GM06990 (cell line): Measurements from ENCODE around the gene EWSR1.

Source experiments
- DNase-seq: peaks from one replicate; pipeline ENCODE4 v3.0.0-alpha.2; 2011; ENCODE audit not compliant: insufficient read length; ENCODE audit errors: extremely low read depth
- H3K27me3 ChIP-seq: replicated peaks from 2 replicates; pipeline ENCODE4 v1.6.0; 2011; ENCODE audit warnings: low read length; ENCODE audit not compliant: control insufficient read depth, insufficient read depth
- H3K36me3 ChIP-seq: 2 replicates; pipeline ENCODE4 v1.5.1; 2011; ENCODE audit warnings: low read length; ENCODE audit not compliant: control insufficient read depth, insufficient read depth
- H3K4me3 ChIP-seq: replicated peaks from 2 replicates; pipeline ENCODE4 v1.5.1; 2011; ENCODE audit warnings: low read depth, mild to moderate bottlenecking, control low read depth, low read length
- TF ChIP-seq, protein P1 (sequence below): IDR thresholded peaks from 2 replicates; pipeline ENCODE4 v1.5.1; 2011; ENCODE audit warnings: low read length, control low read depth, mild to moderate bottlenecking, inconsistent platforms; ENCODE audit not compliant: insufficient read depth, poor library complexity, severe bottlenecking

EWSR1 gene

DNA sequence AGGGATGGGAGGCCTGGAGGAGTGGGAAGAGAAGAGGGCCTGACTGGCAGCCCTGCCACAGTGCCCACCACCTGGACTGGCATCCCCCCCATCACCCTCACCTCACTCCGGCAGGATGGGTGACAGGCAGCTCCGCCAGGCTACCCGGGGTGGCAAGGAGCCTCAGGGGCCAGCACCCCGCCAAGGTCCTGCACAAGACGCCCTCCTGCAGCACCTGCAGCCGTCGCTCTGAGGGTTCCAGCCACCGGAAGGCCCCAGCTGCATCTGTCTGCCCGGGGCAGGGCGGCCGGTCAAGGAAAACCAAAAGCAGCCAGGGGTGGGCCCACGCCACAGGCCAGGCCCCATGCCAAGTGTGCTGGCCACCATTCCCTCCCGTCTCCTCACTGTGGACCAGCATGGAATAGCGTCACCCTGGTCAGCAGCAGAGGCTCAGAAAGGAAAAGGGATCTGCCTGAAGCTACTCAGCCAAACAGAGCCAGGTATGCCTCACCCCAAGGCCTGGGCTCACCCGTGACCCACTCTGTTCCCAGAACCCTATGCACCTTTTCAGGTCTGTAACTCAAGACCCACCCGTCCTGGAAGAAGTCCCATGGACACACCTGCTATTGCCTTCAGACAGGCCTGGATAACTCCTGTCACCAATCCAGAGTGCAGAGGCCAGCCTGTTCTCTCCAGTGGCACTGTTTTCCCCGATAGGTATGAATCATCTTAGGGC lies 7.3 kb upstream of the EWSR1 start:
- TF ChIP-seq, protein P1, sequence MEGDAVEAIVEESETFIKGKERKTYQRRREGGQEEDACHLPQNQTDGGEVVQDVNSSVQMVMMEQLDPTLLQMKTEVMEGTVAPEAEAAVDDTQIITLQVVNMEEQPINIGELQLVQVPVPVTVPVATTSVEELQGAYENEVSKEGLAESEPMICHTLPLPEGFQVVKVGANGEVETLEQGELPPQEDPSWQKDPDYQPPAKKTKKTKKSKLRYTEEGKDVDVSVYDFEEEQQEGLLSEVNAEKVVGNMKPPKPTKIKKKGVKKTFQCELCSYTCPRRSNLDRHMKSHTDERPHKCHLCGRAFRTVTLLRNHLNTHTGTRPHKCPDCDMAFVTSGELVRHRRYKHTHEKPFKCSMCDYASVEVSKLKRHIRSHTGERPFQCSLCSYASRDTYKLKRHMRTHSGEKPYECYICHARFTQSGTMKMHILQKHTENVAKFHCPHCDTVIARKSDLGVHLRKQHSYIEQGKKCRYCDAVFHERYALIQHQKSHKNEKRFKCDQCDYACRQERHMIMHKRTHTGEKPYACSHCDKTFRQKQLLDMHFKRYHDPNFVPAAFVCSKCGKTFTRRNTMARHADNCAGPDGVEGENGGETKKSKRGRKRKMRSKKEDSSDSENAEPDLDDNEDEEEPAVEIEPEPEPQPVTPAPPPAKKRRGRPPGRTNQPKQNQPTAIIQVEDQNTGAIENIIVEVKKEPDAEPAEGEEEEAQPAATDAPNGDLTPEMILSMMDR: no peak
- no peak overlapping the region for H3K4me3 ChIP-seq
- peaks cover 11% of the 10 kb centered on the region for H3K36me3 ChIP-seq
- H3K27me3 ChIP-seq: no peaks in the 10 kb centered on the region
- no peak for DNase-seq

DNA sequence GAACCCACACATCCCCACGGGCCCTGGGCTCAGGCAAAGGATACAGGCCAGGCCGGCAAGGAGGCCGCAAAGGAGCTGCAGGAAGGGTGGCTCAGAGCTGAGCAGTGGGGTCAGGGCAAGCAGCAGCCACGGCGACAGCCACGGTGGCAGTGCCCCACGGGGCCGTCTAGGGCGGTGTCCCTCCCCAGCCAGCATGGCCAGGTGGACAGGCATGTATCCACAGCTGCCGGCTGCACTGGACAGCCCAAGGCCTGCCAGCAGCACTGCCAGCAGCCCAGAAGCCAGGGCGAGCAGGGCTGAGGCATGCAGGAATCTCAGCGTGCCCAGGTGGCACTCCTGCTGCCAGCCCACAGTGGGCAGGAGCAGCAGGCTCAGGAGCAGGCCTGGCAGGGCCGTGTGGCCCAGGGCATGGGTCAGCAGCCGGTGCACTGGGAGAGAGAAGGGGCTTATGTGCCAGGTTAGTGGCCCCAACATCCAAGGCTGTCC lies 4.2 kb upstream of the EWSR1 start:
- Histone ChIP-seq H3K36me3 (peaks cover 11% of the 10 kb centered on the region), H3K27me3 (no peaks in the 10 kb centered on the region), H3K4me3 (no peak overlapping the region)
- TF ChIP-seq, protein P1: no peak
- no peak for DNase-seq

GRCh38 chr22:29265305-29265704 lies 2.8 kb upstream of the EWSR1 start:
- H3K36me3 ChIP-seq: peaks cover 11% of the 10 kb centered on the region
- TF ChIP-seq, protein P1: no peak
- DNase-seq: no peak
- H3K27me3 ChIP-seq: no peaks in the 10 kb centered on the region
- no peak overlapping the region for H3K4me3 ChIP-seq

DNA sequence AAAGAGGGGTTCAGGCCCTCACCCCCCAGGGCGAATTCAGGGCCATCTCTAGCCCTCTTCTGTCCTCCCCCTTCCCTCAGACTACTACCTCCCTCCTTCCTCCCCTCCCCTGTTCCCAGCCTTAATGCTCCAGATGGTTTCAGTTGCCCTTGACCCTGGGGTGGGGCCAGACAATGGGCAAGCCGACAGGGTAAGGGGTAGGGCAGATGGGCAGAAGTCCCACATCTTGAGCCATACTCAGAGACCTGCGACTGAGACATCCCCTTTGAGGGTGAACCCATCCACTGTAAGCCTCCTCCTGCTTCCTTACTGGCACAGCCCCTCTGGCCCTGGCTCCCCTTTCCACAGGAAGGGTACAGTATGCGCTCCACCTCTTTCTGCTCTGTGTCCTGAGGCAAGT lies 2.1 kb upstream of the EWSR1 start:
- Histone ChIP-seq H3K4me3 (no peak overlapping the region; the same call in 1 of the 2 replicates), H3K27me3 (no peaks in the 10 kb centered on the region), H3K36me3 (peaks cover 11% of the 10 kb centered on the region)
- no peak for DNase-seq
- TF ChIP-seq, protein P1: no peak

DNA sequence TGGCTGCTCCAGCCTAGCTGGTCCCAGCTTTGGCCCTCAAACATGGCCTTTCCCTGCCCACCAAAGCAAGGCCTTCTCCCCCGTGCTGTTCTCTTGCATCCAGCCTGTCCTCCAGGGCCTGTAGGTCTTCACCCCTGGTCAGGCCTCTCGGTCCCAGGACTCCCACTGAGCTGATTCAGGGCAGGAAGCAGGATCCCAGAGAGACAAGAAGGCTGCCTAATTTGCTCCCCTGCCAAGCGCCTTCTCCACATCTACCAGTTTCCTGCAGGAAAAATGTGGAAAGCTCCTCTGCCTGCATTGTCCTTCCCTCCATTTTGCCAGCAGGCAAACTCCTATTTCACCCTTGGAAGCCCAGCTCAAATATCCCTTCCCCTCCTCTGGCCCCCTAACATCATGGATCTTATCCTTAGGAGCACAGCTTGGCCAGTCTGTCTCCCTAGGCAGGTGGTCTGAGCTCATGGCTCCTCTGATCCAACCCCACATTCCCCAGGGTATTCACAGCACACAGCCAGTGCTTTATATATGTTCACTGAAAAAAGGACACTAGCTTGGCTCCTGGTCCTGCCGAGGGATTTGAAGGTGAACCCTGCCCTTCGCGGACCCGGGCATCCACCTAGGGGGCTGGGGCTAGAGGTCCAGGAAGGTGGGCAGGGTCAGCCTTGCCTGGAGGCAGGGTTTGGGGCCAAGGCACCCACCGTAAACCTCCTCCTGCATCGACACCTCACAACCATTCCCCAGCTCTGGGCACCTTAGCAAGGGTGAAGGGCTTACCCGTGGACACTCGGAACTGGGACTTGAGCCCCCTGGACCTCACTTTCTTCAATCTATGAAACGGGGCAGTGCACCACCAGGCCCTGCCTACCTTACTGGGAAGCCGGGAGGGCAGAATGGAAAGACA lies 1.3 kb upstream of the EWSR1 start:
- Histone ChIP-seq H3K36me3 (peaks cover 11% of the 10 kb centered on the region), H3K4me3 (peak overlapping the region; percentile 98), H3K27me3 (no peaks in the 10 kb centered on the region)
- DNase-seq: no peak
- TF ChIP-seq, protein P1: no peak
